BJ (cell line): ENCODE results near the gene PLA2G1B. TPM values are rescaled to one million over a fixed set of nuclear protein-coding genes. Genes with fewer than 3 reads are reported as not detected.

Experiments
- CTCF ChIA-PET: fragments of 350-600 bp; formaldehyde crosslinking; extraction: SDS; loops from one replicate; lab custom pipeline; 2021; ENCODE audit warnings: antibody characterized with exemption, inconsistent platforms; lab: Yijun Ruan, JAX
- POLR2A ChIA-PET: fragments of 300-600 bp; sonication (Branson Sonifier 250); formaldehyde crosslinking; extraction: SDS; loops from one replicate; lab custom pipeline; 2021; ENCODE audit warnings: antibody characterized with exemption; lab: Charles Lee
- DNase-seq: peaks from one replicate; pipeline ENCODE4 v3.0.0-alpha.2; 2011; ENCODE audit warnings: low read depth
- H3K27me3 ChIP-seq: 2 replicates; pipeline ENCODE4 v1.6.0; 2011; ENCODE audit warnings: low read length; ENCODE audit not compliant: control insufficient read depth, insufficient read depth
- H3K36me3 ChIP-seq: 2 replicates; pipeline ENCODE4 v1.5.1; 2011; ENCODE audit warnings: low read length; ENCODE audit not compliant: control insufficient read depth, insufficient read depth
- H3K4me3 ChIP-seq: 2 replicates; pipeline ENCODE4 v1.5.1; 2011; ENCODE audit warnings: low read depth, mild to moderate bottlenecking, control low read depth, low read length
- CTCF ChIP-seq: IDR thresholded peaks from 2 replicates; pipeline ENCODE4 v1.5.1; 2011; ENCODE audit warnings: low read depth, mild to moderate bottlenecking, control low read depth, inconsistent platforms, low read length, moderate library complexity; ENCODE audit not compliant: insufficient read depth
- polyA plus RNA-seq: library from polyadenylated mRNA; depleted of rRNA; stranded (reverse); fragments of >200 nt; gene quantifications from 2 replicates; pipeline ENCODE4 v1.2.3, GENCODE V29; 2011

The PLA2G1B gene
- polyA plus RNA-seq, 1 experiment: not detected

- H3K4me3 ChIP-seq: no peak overlapping the region
- ChIA-PET CTCF (interaction anchor here (1.1 to 2.2 kb wide), 2 partner anchors 14 to 79 kb away, joined by 3 to 4 read pairs; no protein-coding TSS in a partner anchor), POLR2A (no interaction called here)
These were observed 24.5 kb upstream of the PLA2G1B start for GRCh38 chr12:120352117-120352516.

DNA sequence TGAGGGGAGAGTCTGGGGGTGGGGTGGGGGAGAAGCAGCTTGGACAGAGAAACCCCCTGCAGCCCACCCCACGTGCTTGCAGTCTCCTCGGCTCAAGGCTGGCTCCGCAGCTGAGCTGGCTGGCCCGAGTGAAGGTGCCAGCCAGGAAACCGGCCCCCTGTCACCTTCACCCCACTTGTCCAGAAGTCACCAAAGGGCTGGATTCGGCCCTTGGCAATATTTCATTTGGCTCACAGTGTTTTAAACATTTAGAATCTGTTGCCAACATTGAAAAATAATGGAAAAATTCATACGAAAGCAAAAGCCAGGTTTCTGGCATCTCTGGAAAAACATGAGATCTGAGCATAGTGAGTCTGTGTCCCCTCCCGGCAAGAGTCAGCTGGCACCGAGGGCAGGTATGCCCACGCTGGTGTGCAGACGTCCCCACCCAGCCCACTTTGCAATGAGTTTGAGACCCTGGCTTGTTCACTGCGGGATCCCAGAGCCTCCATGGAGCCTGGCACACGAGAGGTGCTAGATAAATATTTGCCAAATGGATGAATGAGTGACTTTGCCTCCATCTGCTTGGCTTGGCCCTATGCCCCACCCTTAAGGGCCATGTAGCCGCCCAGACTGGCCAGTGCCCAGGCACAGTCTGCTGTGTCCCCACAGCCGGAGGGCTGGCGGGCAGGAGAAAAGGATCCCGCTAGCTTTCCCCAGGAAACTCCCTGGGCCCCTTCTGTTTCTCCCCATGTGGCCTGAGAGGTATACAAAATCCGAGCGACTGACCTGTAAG is 23.2 kb upstream of the PLA2G1B start:
- CTCF ChIA-PET: interaction anchor here (2.2 kb wide), 1 partner anchor 15 kb away, joined by 4 read pairs; no protein-coding TSS in a partner anchor
- TF ChIP-seq CTCF: no peak
- Histone ChIP-seq H3K36me3 (no peaks in the 10 kb centered on the region), H3K27me3 (peaks cover 1% of the 10 kb centered on the region; the same call in 1 of the 2 replicates), H3K4me3 (no peak overlapping the region)
- DNase-seq: no peak
- POLR2A ChIA-PET: no interaction called here

More at GRCh38 chr12:120352117-120352516, 24.5 kb upstream of the PLA2G1B start:
- Histone ChIP-seq H3K27me3 (peaks cover 1% of the 10 kb centered on the region; the same call in 1 of the 2 replicates), H3K36me3 (no peaks in the 10 kb centered on the region)
- no peak for TF ChIP-seq CTCF
- no peak for DNase-seq

GRCh38 chr12:120347766-120348165 is 20.2 kb upstream of the PLA2G1B start:
- DNase-seq: no peak
- no peak overlapping the region for H3K4me3 ChIP-seq
- POLR2A ChIA-PET: no interaction called here
- H3K27me3 ChIP-seq: peaks cover 3% of the 10 kb centered on the region
- CTCF ChIA-PET: interaction anchor here (0.8 to 1.1 kb wide), 3 partner anchors 9 to 82 kb away, joined by 3 to 5 read pairs (median 4); no protein-coding TSS in a partner anchor
- no peak for TF ChIP-seq CTCF
- H3K36me3 ChIP-seq: no peaks in the 10 kb centered on the region

GRCh38 chr12:120346681-120347080 is 19.1 kb upstream of the PLA2G1B start:
- no peak for DNase-seq
- Histone ChIP-seq H3K36me3 (no peaks in the 10 kb centered on the region), H3K4me3 (no peak overlapping the region), H3K27me3 (peaks cover 3% of the 10 kb centered on the region)
- CTCF ChIA-PET: no interaction called here
- POLR2A ChIA-PET: no interaction called here
- no peak for TF ChIP-seq CTCF

DNA sequence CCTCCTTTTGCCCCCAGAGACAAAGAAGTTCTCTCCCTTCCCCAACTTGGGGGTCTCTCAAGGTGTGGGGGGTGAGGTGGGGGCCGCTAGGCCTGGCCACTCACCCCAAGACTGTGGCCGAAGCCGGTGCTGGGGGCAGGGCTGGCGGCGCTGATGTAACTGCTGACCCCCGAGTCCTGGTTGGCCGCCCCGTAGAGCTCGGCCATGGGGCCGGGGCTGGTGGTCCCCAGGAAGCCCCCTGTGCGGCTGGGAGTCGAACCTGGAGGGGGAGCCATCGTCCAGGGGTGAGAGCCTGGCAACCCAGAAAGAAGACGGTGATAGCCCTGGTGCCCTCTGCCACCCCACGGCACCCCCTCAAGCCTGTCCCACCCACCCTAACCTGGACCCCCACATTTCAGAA is 18.5 kb upstream of the PLA2G1B start:
- no peak for DNase-seq
- Histone ChIP-seq H3K4me3 (no peak overlapping the region), H3K27me3 (peaks cover 3% of the 10 kb centered on the region), H3K36me3 (no peaks in the 10 kb centered on the region)
- ChIA-PET POLR2A (no interaction called here), CTCF (no interaction called here)
- TF ChIP-seq CTCF: no peak
